ENCODE data around the gene GNAQ. TPM values are rescaled to one million over a fixed set of nuclear protein-coding genes. Genes with fewer than 3 reads are reported as not detected.

Gene GNAQ
- total and polyA plus RNA-seq, 2 of the 13 experiments (the other 11 are each of a cell fraction or from before 2014, with no cell fraction given) = 16.5 to 17.7 TPM

GRCh38 chr9:77725820-77726219, 305.8 kb downstream of the GNAQ start:
- ChIA-PET CTCF (ENCODE audit: low intra/inter-chr PET ratio, low total read pairs) (no interaction called here), POLR2A (no interaction called here)
- no peaks in the 10 kb centered on the region for H3K27me3 ChIP-seq (ENCODE audit: control insufficient read depth in 1 of 2, insufficient read depth in 2 of 2, low read length in 2 of 2)
- no peaks in the 10 kb centered on the region for H3K9me3 ChIP-seq (ENCODE audit: low read length)
- in situ Hi-C loops (cut with HindIII; ENCODE audit: extremely low pct_ligation_motif_present, low pct_unique_long_range_greater_than_20kb) = no loop called here
- DNase-seq (ENCODE audit: low spot score) (no peak), ATAC-seq (no peak), FAIRE-seq (no peak)
- BruUV-seq (replicated peaks) = no TSS peak
- H3K36me3 ChIP-seq (replicated peaks in 1 of 2; ENCODE audit: control insufficient read depth in 1 of 2, insufficient read depth in 2 of 2, low read length in 2 of 2) = peaks cover 8 to 28% of the 10 kb centered on the region in 2 experiments; a peak in 4 of 5 replicates
- no peak overlapping the region for H3K4me2 ChIP-seq (ENCODE audit: low read depth, low read length)
- H3K9ac ChIP-seq (ENCODE audit: insufficient read depth, low read depth, low read length) = no peak overlapping the region
- TF ChIP-seq SMAD1 (CRISPR knock-in tag; IDR thresholded peaks at IDR 0.05; ENCODE audit: borderline replicate concordance, low read depth) (no peak), ZNF12 (CRISPR knock-in tag; IDR thresholded peaks at IDR 0.05) (no peak), BHLHE40 (IDR thresholded peaks at IDR 0.05; ENCODE audit: low read length) (no peak), TEF (CRISPR knock-in tag; IDR thresholded peaks at IDR 0.05) (no peak), ZNF296 (CRISPR knock-in tag; conservative IDR thresholded peaks at IDR 0.05) (no peak), ZNF607 (CRISPR knock-in tag; IDR thresholded peaks at IDR 0.05; ENCODE audit: borderline replicate concordance) (no peak), AKNA (CRISPR knock-in tag; IDR thresholded peaks at IDR 0.05; ENCODE audit: borderline replicate concordance) (no peak), ZNF589 (CRISPR knock-in tag; conservative IDR thresholded peaks at IDR 0.05) (no peak), ZFP37 (CRISPR knock-in tag; IDR thresholded peaks at IDR 0.05; ENCODE audit: borderline replicate concordance) (no peak), STAT5B (CRISPR knock-in tag; IDR thresholded peaks at IDR 0.05) (no peak), HOXA5 (CRISPR knock-in tag; IDR thresholded peaks at IDR 0.05) (no peak), ZMYM3 (CRISPR knock-in tag; IDR thresholded peaks at IDR 0.05) (no peak)
- no peak overlapping the region for H3K4me3 ChIP-seq (replicated peaks in 1 of 3; ENCODE audit: insufficient read depth in 1 of 3, low read depth in 2 of 3, low read length in 3 of 3)
- no peaks in the 10 kb centered on the region for H3K79me2 ChIP-seq (ENCODE audit: insufficient read depth, low read length)
- no peaks in the 10 kb centered on the region for H4K20me1 ChIP-seq (ENCODE audit: insufficient read depth, low read length)
- H3K27ac ChIP-seq (ENCODE audit: extremely low read length, insufficient read depth, low read length) = no peak overlapping the region
- WGBS (ENCODE audit: low lambda C conversion rate) = 94% methylated on average over 5 of the region's 6 CpGs
- H3K4me1 ChIP-seq (ENCODE audit: insufficient read depth, low read length) = no peaks in the 10 kb centered on the region
- intact Hi-C loops (cut with micrococcal nuclease; ENCODE audit: unreplicated experiment) = no loop called here
- no peak overlapping the region for H2AFZ ChIP-seq (ENCODE audit: low read length)

All from HepG2 (cell line).